KG1 (cell line): ENCODE measurements around the gene IKZF3.
"Not testable (repeated sequence)": the region's sequence is repeated elsewhere in the genome, so short reads cannot be mapped to it uniquely, and the experiment has no call there.

Source experiments
- DNase-seq: peaks from one replicate; lab custom pipeline; 2025; lab: John Stamatoyannopoulos, UW

IKZF3 gene

GRCh38 chr17:39738983-39739884 is 124.9 kb downstream of the IKZF3 start:
- DNase-seq: no peak

GRCh38 chr17:39738568-39738901 is 125.6 kb downstream of the IKZF3 start:
- no peak for DNase-seq

GRCh38 chr17:39737760-39738567 is 126.1 kb downstream of the IKZF3 start, which contains the start of gene GRB7:
Gene GRB7 (plus strand): TSS chr17:39737938. CDS start chr17:39742302, 4,364 bp downstream.
- no peak for DNase-seq

GRCh38 chr17:39737206-39737759 is 126.8 kb downstream of the IKZF3 start:
- DNase-seq: no peak

- no peak for DNase-seq
Observed at GRCh38 chr17:39736319-39737165, 127.6 kb downstream of the IKZF3 start.

GRCh38 chr17:39735882-39736281 is 128.2 kb downstream of the IKZF3 start:
- DNase-seq: no peak

GRCh38 chr17:39732586-39732985 is 131.5 kb downstream of the IKZF3 start:
- DNase-seq: no peak

GRCh38 chr17:39730095-39730921 is 133.8 kb downstream of the IKZF3 start, which contains the start of gene MIEN1:
Gene MIEN1 (minus strand): TSS chr17:39730532. CDS start chr17:39730495, 37 bp downstream.
- DNase-seq: peak; percentile 52

GRCh38 chr17:39729280-39729851 is 134.7 kb downstream of the IKZF3 start:
- DNase-seq: no peak

- no peak for DNase-seq
Observed at GRCh38 chr17:39727556-39727955, 136.6 kb downstream of the IKZF3 start.

- DNase-seq: no peak
Observed at GRCh38 chr17:39726617-39727016, 137.5 kb downstream of the IKZF3 start.

- DNase-seq: not testable (repeated sequence)
Observed at GRCh38 chr17:39725923-39726322, 138.2 kb downstream of the IKZF3 start.

- DNase-seq: no peak
Observed at GRCh38 chr17:39724731-39725130, 139.4 kb downstream of the IKZF3 start.

- DNase-seq: no peak
Observed at GRCh38 chr17:39722965-39723848, 140.9 kb downstream of the IKZF3 start.

GRCh38 chr17:39722104-39722503 is 142.0 kb downstream of the IKZF3 start:
- DNase-seq: no peak

- DNase-seq: no peak
Observed at GRCh38 chr17:39719563-39720355, 144.4 kb downstream of the IKZF3 start.

GRCh38 chr17:39717660-39718059 is 146.5 kb downstream of the IKZF3 start:
- no peak for DNase-seq

GRCh38 chr17:39716879-39717536 is 147.1 kb downstream of the IKZF3 start:
- DNase-seq: no peak
